Activated gamma-delta T cell treated with Interleukin-2 at 50 U/mL for 16 hours (primary cell): Measurements from ENCODE around the gene TAF1B.
A peak's percentile ranks its signal among the peaks of the same experiment; 100 is the strongest.

Experiments
- DNase-seq: peaks from one replicate; pipeline ENCODE4 v3.0.0-alpha.2; 2020

Gene TAF1B

GRCh38 chr2:9843229-9844035 is at the start of gene TAF1B:
Gene TAF1B (plus strand): TSS chr2:9843474. CDS start chr2:9843542, 68 bp downstream.
- peak; percentile 79 for DNase-seq

- DNase-seq = no peak
Measured at GRCh38 chr2:9793918-9794717, 49.2 kb upstream of the TAF1B start.

- no peak for DNase-seq
Measured at GRCh38 chr2:9795071-9795470, 48.2 kb upstream of the TAF1B start.

- no peak for DNase-seq
Measured at GRCh38 chr2:9796056-9797010, 46.9 kb upstream of the TAF1B start.

GRCh38 chr2:9797086-9797485 is 46.2 kb upstream of the TAF1B start:
- no peak for DNase-seq

- no peak for DNase-seq
Measured at GRCh38 chr2:9797681-9798556, 45.4 kb upstream of the TAF1B start.

- no peak for DNase-seq
Measured at GRCh38 chr2:9799011-9799596, 44.2 kb upstream of the TAF1B start.

GRCh38 chr2:9799729-9800632 is 43.3 kb upstream of the TAF1B start:
- peak; percentile 79 for DNase-seq

- DNase-seq = no peak
Measured at GRCh38 chr2:9800639-9800974, 42.7 kb upstream of the TAF1B start.

- DNase-seq = peak; percentile 27
Measured at GRCh38 chr2:9800975-9801726, 42.1 kb upstream of the TAF1B start.

GRCh38 chr2:9802576-9802993 is 40.7 kb upstream of the TAF1B start:
- DNase-seq = no peak

- DNase-seq = no peak
Measured at GRCh38 chr2:9803023-9803805, 40.1 kb upstream of the TAF1B start.

GRCh38 chr2:9805435-9806297 is 37.6 kb upstream of the TAF1B start:
- DNase-seq = no peak

GRCh38 chr2:9806298-9806610 is 37.0 kb upstream of the TAF1B start:
- DNase-seq = no peak

GRCh38 chr2:9806656-9807055 is 36.6 kb upstream of the TAF1B start:
- DNase-seq = no peak

- no peak for DNase-seq
Measured at GRCh38 chr2:9807056-9807455, 36.2 kb upstream of the TAF1B start.

GRCh38 chr2:9807555-9808305 is 35.5 kb upstream of the TAF1B start:
- no peak for DNase-seq
